Measurements from ENCODE around the gene OGG1.
A peak's percentile ranks its signal among the peaks of the same experiment; 100 is the strongest.

Gene OGG1

GRCh38 chr3:9727743-9728142, 22.0 kb upstream of the OGG1 start:
- DNase-seq: no peak

- DNase-seq: no peak
Observed at GRCh38 chr3:9729419-9729818, 20.3 kb upstream of the OGG1 start.

- no peak for DNase-seq
Observed at GRCh38 chr3:9730657-9731205, 19.0 kb upstream of the OGG1 start.

- peak; percentile 100 for DNase-seq
Observed at GRCh38 chr3:9731206-9732079, 18.3 kb upstream of the OGG1 start, which contains the start of gene BRPF1. Gene BRPF1, plus strand, starts transcription at chr3:9731735. Its CDS starts 2,406 bp downstream, at chr3:9734141.

- DNase-seq: no peak
Observed at GRCh38 chr3:9732080-9732739, 17.5 kb upstream of the OGG1 start.

- no peak for DNase-seq
Observed at GRCh38 chr3:9732740-9733115, 17.0 kb upstream of the OGG1 start.

- DNase-seq: no peak
Observed at GRCh38 chr3:9736831-9737230, 12.9 kb upstream of the OGG1 start.

GRCh38 chr3:9739181-9739580, 10.6 kb upstream of the OGG1 start:
- no peak for DNase-seq

- no peak for DNase-seq
Observed at GRCh38 chr3:9742560-9742959, 7.2 kb upstream of the OGG1 start.

- DNase-seq: no peak
Observed at GRCh38 chr3:9743548-9743947, 6.2 kb upstream of the OGG1 start.

- no peak for DNase-seq
Observed at GRCh38 chr3:9744162-9744561, 5.6 kb upstream of the OGG1 start.

- DNase-seq: no peak
Observed at GRCh38 chr3:9745521-9745920, 4.2 kb upstream of the OGG1 start.

GRCh38 chr3:9746330-9746729, 3.4 kb upstream of the OGG1 start:
- DNase-seq: peak; percentile 84

- DNase-seq: no peak
Observed at GRCh38 chr3:9747267-9747666, 2.5 kb upstream of the OGG1 start.

- no peak for DNase-seq
Observed at GRCh38 chr3:9748031-9748430, 1.7 kb upstream of the OGG1 start.

- no peak for DNase-seq
Observed at GRCh38 chr3:9749296-9749644, 482 bp upstream of the OGG1 start.

- no peak for DNase-seq
Observed at GRCh38 chr3:9750556-9751411, 1.0 kb downstream of the OGG1 start.

- DNase-seq: no peak
Observed at GRCh38 chr3:9754678-9755077, 4.9 kb downstream of the OGG1 start.

GRCh38 chr3:9757427-9757826, 7.7 kb downstream of the OGG1 start:
- no peak for DNase-seq

- DNase-seq: no peak
Observed at GRCh38 chr3:9760779-9761505, 11.2 kb downstream of the OGG1 start.

- no peak for DNase-seq
Observed at GRCh38 chr3:9761919-9762318, 12.2 kb downstream of the OGG1 start.

GRCh38 chr3:9762871-9763270, 13.1 kb downstream of the OGG1 start:
- DNase-seq: no peak

Measured in fibroblast of skin of abdomen (primary cell).